GM21528 (cell line): ENCODE results near the gene PABPN1L.

Experiments
- ATAC-seq: cut with Tn5 transposase; IDR thresholded peaks from one replicate; pipeline ENCODE4 v1.9.1; 2021; ENCODE audit warnings: mild to moderate bottlenecking, moderate library complexity; ENCODE audit not compliant: unreplicated experiment, low FRiP score

PABPN1L gene

GRCh38 chr16:88866151-88866920 lies at the start of gene PABPN1L:
PABPN1L (minus strand) TSS chr16:88866660; CDS start chr16:88866606, 54 bp downstream.
- no peak for ATAC-seq

- no peak for ATAC-seq
These were observed 49.3 kb upstream of the PABPN1L start for GRCh38 chr16:88915639-88916327.

- ATAC-seq, result no peak
These were observed 48.4 kb upstream of the PABPN1L start for GRCh38 chr16:88914750-88915368.

- no peak for ATAC-seq
These were observed 47.4 kb upstream of the PABPN1L start for GRCh38 chr16:88913870-88914269.

GRCh38 chr16:88913001-88913612 lies 46.6 kb upstream of the PABPN1L start:
- ATAC-seq, result no peak

GRCh38 chr16:88912556-88912955 lies 46.1 kb upstream of the PABPN1L start:
- no peak for ATAC-seq

- ATAC-seq, result no peak
These were observed 45.5 kb upstream of the PABPN1L start for GRCh38 chr16:88911946-88912310.

GRCh38 chr16:88911136-88911945 lies 44.9 kb upstream of the PABPN1L start:
- ATAC-seq, result no peak

- no peak for ATAC-seq
These were observed 44.0 kb upstream of the PABPN1L start for GRCh38 chr16:88910284-88911135.

GRCh38 chr16:88909431-88910210 lies 43.2 kb upstream of the PABPN1L start:
- ATAC-seq, result no peak

GRCh38 chr16:88908307-88908706 lies 41.8 kb upstream of the PABPN1L start:
- no peak for ATAC-seq

GRCh38 chr16:88907768-88908167 lies 41.3 kb upstream of the PABPN1L start:
- ATAC-seq, result no peak

GRCh38 chr16:88906535-88907105 lies 40.2 kb upstream of the PABPN1L start:
- ATAC-seq, result no peak

GRCh38 chr16:88906020-88906419 lies 39.6 kb upstream of the PABPN1L start:
- no peak for ATAC-seq

- ATAC-seq, result no peak
These were observed 39.1 kb upstream of the PABPN1L start for GRCh38 chr16:88905563-88905962.

GRCh38 chr16:88904676-88905365 lies 38.4 kb upstream of the PABPN1L start:
- no peak for ATAC-seq

GRCh38 chr16:88903267-88903666 lies 36.8 kb upstream of the PABPN1L start:
- no peak for ATAC-seq

GRCh38 chr16:88902744-88903143 lies 36.3 kb upstream of the PABPN1L start:
- ATAC-seq, result no peak
